WTC11 (cell line): ENCODE measurements around the gene BTBD2. TPM values are rescaled to one million over a fixed set of nuclear protein-coding genes. Genes with fewer than 3 reads are reported as not detected.

Source experiments
- ATAC-seq: fragments of 200-7000 bp; cut with Tn5 transposase; 2 replicates; pipeline ENCODE4 v1.10.0; 2021; ENCODE audit warnings: mild to moderate bottlenecking, moderate library complexity
- CTCF ChIA-PET: fragments of 300-600 bp; sonication (Branson Sonifier 250); formaldehyde crosslinking; loops from one replicate; lab custom pipeline; 2021; ENCODE audit warnings: antibody characterized with exemption; lab: Charles Lee
- POLR2A ChIA-PET: fragments of 350-600 bp; sonication (Branson Sonifier 250); formaldehyde crosslinking; loops from one replicate; lab custom pipeline; 2021; ENCODE audit warnings: antibody characterized with exemption; lab: Charles Lee
- DNase-seq: peaks from one replicate; pipeline ENCODE4 v3.0.0; 2021; ENCODE audit warnings: low spot score
- H3K27ac Mint-ChIP-seq: 2 replicates; pipeline ENCODE4 v1.8.0; 2021; ENCODE audit warnings: mixed read lengths
- H3K27me3 Mint-ChIP-seq: 2 replicates; pipeline ENCODE4 v1.8.0; 2021; ENCODE audit warnings: low read depth, mild to moderate bottlenecking, moderate library complexity, mixed read lengths
- H3K36me3 Mint-ChIP-seq: 2 replicates; pipeline ENCODE4 v1.8.0; 2021; ENCODE audit warnings: mixed read lengths
- H3K4me1 Mint-ChIP-seq: 2 replicates; pipeline ENCODE4 v1.8.0; 2022; ENCODE audit warnings: mixed read lengths
- H3K4me3 Mint-ChIP-seq: 2 replicates; pipeline ENCODE4 v1.8.0; 2021; ENCODE audit warnings: mild to moderate bottlenecking, moderate library complexity, mixed read lengths
- H3K9me3 Mint-ChIP-seq: 2 replicates; pipeline ENCODE4 v1.8.0; 2021; ENCODE audit warnings: mixed read lengths
- ATF2 ChIP-seq: sonication (generic); formaldehyde crosslinking; IDR thresholded peaks from 2 replicates; pipeline ENCODE4 v1.8.1; 2022; ENCODE audit warnings: low read depth, missing genetic modification reagents, borderline replicate concordance
- ATF3 ChIP-seq: sonication (generic); formaldehyde crosslinking; conservative IDR thresholded peaks from 2 replicates; pipeline ENCODE4 v1.8.1; 2022; ENCODE audit warnings: mild to moderate bottlenecking, missing genetic modification reagents
- CDX4 ChIP-seq: fragments of 250-450 bp; sonication (Bioruptor Pico); IDR thresholded peaks from 2 replicates; pipeline ENCODE4 v1.9.0; 2021; ENCODE audit warnings: moderate library complexity, mild to moderate bottlenecking, inconsistent platforms, borderline replicate concordance
- GRHL2 ChIP-seq: fragments of 250-450 bp; sonication (Bioruptor Pico); IDR thresholded peaks from 2 replicates; pipeline ENCODE4 v1.8.0; 2022; ENCODE audit warnings: mild to moderate bottlenecking, moderate library complexity; ENCODE audit not compliant: insufficient replicate concordance, severe bottlenecking
- NFATC4 ChIP-seq: fragments of 250-450 bp; sonication (Bioruptor Pico); IDR thresholded peaks from 2 replicates; pipeline ENCODE4 v1.9.0; 2021; ENCODE audit warnings: mild to moderate bottlenecking
- NFE2L1 ChIP-seq: sonication (generic); formaldehyde crosslinking; IDR thresholded peaks from 2 replicates; pipeline ENCODE4 v1.8.1; 2023; ENCODE audit warnings: missing genetic modification reagents
- RORB ChIP-seq: fragments of 250-450 bp; sonication (Bioruptor Pico); IDR thresholded peaks from 2 replicates; pipeline ENCODE4 v1.9.0; 2021; ENCODE audit warnings: mild to moderate bottlenecking
- SOX15 ChIP-seq: fragments of 250-450 bp; sonication (Bioruptor Pico); IDR thresholded peaks from 2 replicates; pipeline ENCODE4 v1.9.0; 2021; ENCODE audit warnings: mild to moderate bottlenecking
- ZNF121 ChIP-seq: sonication (generic); formaldehyde crosslinking; IDR thresholded peaks from 2 replicates; pipeline ENCODE4 v1.8.0; 2023; ENCODE audit warnings: missing genetic modification reagents
- ZNF281 ChIP-seq: sonication (generic); formaldehyde crosslinking; IDR thresholded peaks from 2 replicates; pipeline ENCODE4 v1.8.0; 2023; ENCODE audit warnings: mild to moderate bottlenecking, missing genetic modification reagents
- total RNA-seq: library from RNA; stranded (reverse); gene quantifications from 3 replicates; pipeline ENCODE4 v1.2.3, GENCODE V29; 2021
- TF ChIP-seq, protein P1 (sequence below): fragments of 250-450 bp; sonication (Bioruptor Pico); conservative IDR thresholded peaks from 2 replicates; pipeline ENCODE4 v1.9.0; 2021; ENCODE audit warnings: mild to moderate bottlenecking
- TF ChIP-seq, protein P2 (sequence below): sonication (generic); formaldehyde crosslinking; conservative IDR thresholded peaks from 2 replicates; pipeline ENCODE4 v1.8.1; 2023; ENCODE audit warnings: mild to moderate bottlenecking, low read depth, missing genetic modification reagents, moderate library complexity
- TF ChIP-seq, protein P3 (sequence below): sonication (generic); formaldehyde crosslinking; IDR thresholded peaks from 2 replicates; pipeline ENCODE4 v1.8.0; 2022; ENCODE audit warnings: missing genetic modification reagents

The BTBD2 gene
- total RNA-seq, 1 experiment from 2014 or later: 106 TPM

DNA sequence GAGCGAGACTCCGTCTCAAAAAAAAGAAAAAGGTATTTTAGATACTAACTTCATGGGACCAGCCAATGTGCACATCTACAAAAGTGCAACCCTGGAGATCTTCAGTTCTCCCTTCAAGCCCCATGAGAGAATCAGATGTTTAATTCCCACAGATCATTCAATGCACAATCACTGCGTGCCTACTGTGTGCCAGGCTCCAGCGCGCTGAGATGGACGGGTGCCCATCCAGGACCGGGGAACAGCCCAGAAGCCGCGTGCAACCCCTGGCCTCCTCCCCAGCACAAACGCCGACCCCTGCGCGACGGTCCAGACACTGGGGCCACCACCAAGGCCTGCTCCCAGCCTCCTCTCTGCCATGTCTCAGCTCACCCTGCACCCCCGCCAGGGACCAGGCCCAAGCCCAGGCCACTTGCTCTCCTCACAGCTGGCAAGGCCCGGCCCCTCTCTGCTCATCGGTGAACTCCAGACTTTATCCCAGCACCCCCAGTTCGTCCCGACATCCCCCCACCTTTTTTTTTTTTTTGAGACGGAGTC, 5.3 kb downstream of the BTBD2 start:
- Mint-ChIP-seq H3K4me1 (peaks cover 4% of the 10 kb centered on the region), H3K9me3 (no peaks in the 10 kb centered on the region)

More for the DNA sequence above, 5.3 kb downstream of the BTBD2 start:
- CTCF ChIA-PET: interaction anchor here (0.7 kb wide), 1 partner anchor 134 kb away, joined by 3 read pairs; no protein-coding TSS in a partner anchor
- no peak for ATAC-seq
- Mint-ChIP-seq H3K36me3 (peaks cover 21% of the 10 kb centered on the region), H3K4me3 (no peak overlapping the region)
- POLR2A ChIA-PET: no interaction called here
- TF ChIP-seq CDX4 (CRISPR knock-in tag): no peak
- TF ChIP-seq GRHL2 (CRISPR knock-in tag): no peak
- TF ChIP-seq ATF2 (CRISPR knock-in tag): no peak
- no peak for TF ChIP-seq ZNF281 (CRISPR knock-in tag)
- no peak for TF ChIP-seq NFATC4
- TF ChIP-seq RORB (CRISPR knock-in tag): no peak
- no peak for TF ChIP-seq SOX15 (CRISPR knock-in tag)
- no peak for TF ChIP-seq NFE2L1 (CRISPR knock-in tag)
- TF ChIP-seq ZNF121 (CRISPR knock-in tag): no peak
- no peak for TF ChIP-seq ATF3 (CRISPR knock-in tag)
- TF ChIP-seq, protein P1, sequence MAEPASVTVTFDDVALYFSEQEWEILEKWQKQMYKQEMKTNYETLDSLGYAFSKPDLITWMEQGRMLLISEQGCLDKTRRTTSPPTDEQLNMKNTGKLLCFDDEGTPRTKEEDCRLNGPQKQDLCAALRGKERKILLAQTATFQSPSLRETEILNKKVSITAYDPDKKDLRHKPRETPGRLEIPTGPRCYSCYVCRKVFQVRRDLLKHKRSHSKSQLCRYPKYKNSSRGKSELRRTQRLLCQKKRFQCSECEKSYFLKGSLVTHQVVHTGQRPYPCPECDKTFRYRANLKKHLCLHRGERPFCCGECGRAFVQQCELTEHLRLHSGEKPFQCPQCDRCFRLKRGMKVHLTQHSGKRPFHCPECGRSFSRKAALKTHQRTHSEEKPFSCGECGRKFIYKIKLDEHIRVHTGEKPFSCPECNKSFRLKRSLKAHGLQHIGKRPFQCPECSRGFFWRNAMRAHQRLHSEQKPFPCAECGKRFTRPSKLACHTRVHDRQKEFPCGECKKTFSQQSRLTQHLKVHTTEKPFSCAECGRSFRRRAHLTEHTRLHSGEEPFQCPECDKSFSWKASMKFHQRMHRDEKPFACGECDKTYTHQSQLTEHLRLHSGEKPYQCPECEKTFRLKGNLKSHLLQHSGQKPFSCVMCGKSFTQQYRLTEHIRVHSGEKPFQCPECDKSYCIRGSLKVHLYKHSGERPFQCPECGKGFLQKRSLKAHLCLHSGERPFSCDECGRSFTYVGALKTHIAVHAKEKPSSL (CRISPR knock-in tag): no peak
- TF ChIP-seq, protein P2, sequence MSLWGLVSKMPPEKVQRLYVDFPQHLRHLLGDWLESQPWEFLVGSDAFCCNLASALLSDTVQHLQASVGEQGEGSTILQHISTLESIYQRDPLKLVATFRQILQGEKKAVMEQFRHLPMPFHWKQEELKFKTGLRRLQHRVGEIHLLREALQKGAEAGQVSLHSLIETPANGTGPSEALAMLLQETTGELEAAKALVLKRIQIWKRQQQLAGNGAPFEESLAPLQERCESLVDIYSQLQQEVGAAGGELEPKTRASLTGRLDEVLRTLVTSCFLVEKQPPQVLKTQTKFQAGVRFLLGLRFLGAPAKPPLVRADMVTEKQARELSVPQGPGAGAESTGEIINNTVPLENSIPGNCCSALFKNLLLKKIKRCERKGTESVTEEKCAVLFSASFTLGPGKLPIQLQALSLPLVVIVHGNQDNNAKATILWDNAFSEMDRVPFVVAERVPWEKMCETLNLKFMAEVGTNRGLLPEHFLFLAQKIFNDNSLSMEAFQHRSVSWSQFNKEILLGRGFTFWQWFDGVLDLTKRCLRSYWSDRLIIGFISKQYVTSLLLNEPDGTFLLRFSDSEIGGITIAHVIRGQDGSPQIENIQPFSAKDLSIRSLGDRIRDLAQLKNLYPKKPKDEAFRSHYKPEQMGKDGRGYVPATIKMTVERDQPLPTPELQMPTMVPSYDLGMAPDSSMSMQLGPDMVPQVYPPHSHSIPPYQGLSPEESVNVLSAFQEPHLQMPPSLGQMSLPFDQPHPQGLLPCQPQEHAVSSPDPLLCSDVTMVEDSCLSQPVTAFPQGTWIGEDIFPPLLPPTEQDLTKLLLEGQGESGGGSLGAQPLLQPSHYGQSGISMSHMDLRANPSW: no peak
- TF ChIP-seq, protein P3, sequence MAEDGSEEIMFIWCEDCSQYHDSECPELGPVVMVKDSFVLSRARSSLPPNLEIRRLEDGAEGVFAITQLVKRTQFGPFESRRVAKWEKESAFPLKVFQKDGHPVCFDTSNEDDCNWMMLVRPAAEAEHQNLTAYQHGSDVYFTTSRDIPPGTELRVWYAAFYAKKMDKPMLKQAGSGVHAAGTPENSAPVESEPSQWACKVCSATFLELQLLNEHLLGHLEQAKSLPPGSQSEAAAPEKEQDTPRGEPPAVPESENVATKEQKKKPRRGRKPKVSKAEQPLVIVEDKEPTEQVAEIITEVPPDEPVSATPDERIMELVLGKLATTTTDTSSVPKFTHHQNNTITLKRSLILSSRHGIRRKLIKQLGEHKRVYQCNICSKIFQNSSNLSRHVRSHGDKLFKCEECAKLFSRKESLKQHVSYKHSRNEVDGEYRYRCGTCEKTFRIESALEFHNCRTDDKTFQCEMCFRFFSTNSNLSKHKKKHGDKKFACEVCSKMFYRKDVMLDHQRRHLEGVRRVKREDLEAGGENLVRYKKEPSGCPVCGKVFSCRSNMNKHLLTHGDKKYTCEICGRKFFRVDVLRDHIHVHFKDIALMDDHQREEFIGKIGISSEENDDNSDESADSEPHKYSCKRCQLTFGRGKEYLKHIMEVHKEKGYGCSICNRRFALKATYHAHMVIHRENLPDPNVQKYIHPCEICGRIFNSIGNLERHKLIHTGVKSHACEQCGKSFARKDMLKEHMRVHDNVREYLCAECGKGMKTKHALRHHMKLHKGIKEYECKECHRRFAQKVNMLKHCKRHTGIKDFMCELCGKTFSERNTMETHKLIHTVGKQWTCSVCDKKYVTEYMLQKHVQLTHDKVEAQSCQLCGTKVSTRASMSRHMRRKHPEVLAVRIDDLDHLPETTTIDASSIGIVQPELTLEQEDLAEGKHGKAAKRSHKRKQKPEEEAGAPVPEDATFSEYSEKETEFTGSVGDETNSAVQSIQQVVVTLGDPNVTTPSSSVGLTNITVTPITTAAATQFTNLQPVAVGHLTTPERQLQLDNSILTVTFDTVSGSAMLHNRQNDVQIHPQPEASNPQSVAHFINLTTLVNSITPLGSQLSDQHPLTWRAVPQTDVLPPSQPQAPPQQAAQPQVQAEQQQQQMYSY (CRISPR knock-in tag): no peak
- TF ChIP-seq, all 79 proteins: peak for 0
- H3K27ac Mint-ChIP-seq: no peak overlapping the region
- H3K27me3 Mint-ChIP-seq: peaks cover 15% of the 10 kb centered on the region
- no peak for DNase-seq
